IMR-90 (cell line): ENCODE data around the gene OTOG. TPM values are rescaled to one million over a fixed set of nuclear protein-coding genes. Genes with fewer than 3 reads are reported as not detected.

Source experiments
- ATAC-seq: fragments of 200-7000 bp; cut with Tn5 transposase; 2 replicates; pipeline ENCODE4 v1.9.1; 2020; ENCODE audit warnings: low read depth, mild to moderate bottlenecking, moderate library complexity
- BruUV-seq: library from RNA; stranded (reverse); fragments of 400-500 nt; replicated peaks from 2 replicates; lab custom pipeline; 2021; lab: Mats Ljungman, UMichigan
- CTCF ChIA-PET: fragments of 300-600 bp; formaldehyde crosslinking; extraction: SDS; loops from one replicate; lab custom pipeline; 2021; ENCODE audit warnings: antibody characterized with exemption; lab: Yijun Ruan, JAX
- POLR2A ChIA-PET: fragments of 300-600 bp; sonication (Branson Sonifier 250); formaldehyde crosslinking; loops from one replicate; lab custom pipeline; 2022; ENCODE audit warnings: antibody characterized with exemption; ENCODE audit not compliant: unreplicated experiment; lab: Charles Lee
- DNase-seq: peaks from one replicate; pipeline ENCODE4 v3.0.0; 2013
- H2AFZ ChIP-seq: replicated peaks from 2 replicates; pipeline ENCODE3; 2013; ENCODE audit warnings: low read length, mild to moderate bottlenecking; ENCODE audit not compliant: poor library complexity
- H2AK5ac ChIP-seq: 2 replicates; pipeline ENCODE4 v1.6.1; 2013; ENCODE audit warnings: low read depth, low read length, inconsistent platforms
- H2AK9ac ChIP-seq: replicated peaks from 2 replicates; pipeline ENCODE3; 2013; ENCODE audit warnings: mild to moderate bottlenecking, low read depth, low read length, moderate library complexity; ENCODE audit not compliant: poor library complexity
- H2BK120ac ChIP-seq: 2 replicates; pipeline ENCODE4 v1.6.1; 2013; ENCODE audit warnings: low read depth, low read length, inconsistent platforms
- H2BK15ac ChIP-seq: 3 replicates; pipeline ENCODE4 v1.6.1; 2013; ENCODE audit warnings: low read depth, low read length, inconsistent platforms
- H2BK20ac ChIP-seq: 2 replicates; pipeline ENCODE4 v1.6.1; 2013; ENCODE audit warnings: low read depth, mild to moderate bottlenecking, inconsistent platforms, low read length, moderate library complexity
- H2BK5ac ChIP-seq: 2 replicates; pipeline ENCODE4 v1.6.1; 2013; ENCODE audit warnings: mild to moderate bottlenecking, low read depth, low read length, inconsistent platforms; ENCODE audit not compliant: poor library complexity, severe bottlenecking
- H3K14ac ChIP-seq: replicated peaks from 2 replicates; pipeline ENCODE4 v1.6.1; 2013; ENCODE audit warnings: low read depth, low read length, inconsistent platforms
- H3K18ac ChIP-seq: 2 replicates; pipeline ENCODE4 v1.6.1; 2013; ENCODE audit warnings: low read depth, low read length, control low read depth
- H3K23ac ChIP-seq: 2 replicates; pipeline ENCODE4 v1.6.1; 2013; ENCODE audit warnings: low read depth, low read length, inconsistent platforms
- H3K27ac ChIP-seq: 2 replicates; pipeline ENCODE4 v1.5.1; 2013; ENCODE audit warnings: mild to moderate bottlenecking, control low read depth, low read length; ENCODE audit not compliant: insufficient read depth
- H3K27me3 ChIP-seq: 2 replicates; pipeline ENCODE4 v1.6.1; 2013; ENCODE audit warnings: low read length; ENCODE audit not compliant: control insufficient read depth, insufficient read depth
- H3K36me3 ChIP-seq: 2 replicates; pipeline ENCODE4 v1.6.1; 2013; ENCODE audit warnings: low read length, mixed read lengths; ENCODE audit not compliant: control insufficient read depth, insufficient read depth
- H3K4ac ChIP-seq: 2 replicates; pipeline ENCODE4 v1.6.1; 2013; ENCODE audit warnings: low read depth, low read length, inconsistent platforms
- H3K4me1 ChIP-seq: 2 replicates; pipeline ENCODE4 v1.6.1; 2013; ENCODE audit warnings: low read length, mixed read lengths; ENCODE audit not compliant: control insufficient read depth, insufficient read depth
- H3K4me2 ChIP-seq: 2 replicates; pipeline ENCODE4 v1.6.1; 2013; ENCODE audit warnings: low read depth, mild to moderate bottlenecking, control low read depth, low read length, moderate library complexity
- H3K4me3 ChIP-seq: 2 replicates; pipeline ENCODE4 v1.5.1; 2013; ENCODE audit warnings: low read depth, mild to moderate bottlenecking, control low read depth, low read length, moderate library complexity; ENCODE audit not compliant: insufficient read depth
- H3K56ac ChIP-seq: 2 replicates; pipeline ENCODE4 v1.6.1; 2013; ENCODE audit warnings: low read length, inconsistent platforms; ENCODE audit not compliant: insufficient read depth; ENCODE audit errors: extremely low read depth
- H3K79me1 ChIP-seq, 2 experiments: 2 replicates each; pipeline ENCODE4 v1.6.1; 2013; ENCODE audit warnings: low read length in 2 of 2, inconsistent platforms in 1 of 2, low read depth in 1 of 2
- H3K9ac ChIP-seq: 2 replicates; pipeline ENCODE4 v1.6.1; 2013; ENCODE audit warnings: low read depth, low read length, control low read depth
- H3K9me1 ChIP-seq: 2 replicates; pipeline ENCODE4 v1.6.1; 2013; ENCODE audit warnings: low read length, inconsistent platforms; ENCODE audit not compliant: insufficient read depth
- H3K9me3 ChIP-seq: 2 replicates; pipeline ENCODE4 v1.6.1; 2013; ENCODE audit warnings: low read length; ENCODE audit not compliant: control insufficient read depth, insufficient read depth
- H4K20me1 ChIP-seq: 2 replicates; pipeline ENCODE4 v1.6.1; 2013; ENCODE audit warnings: low read length, inconsistent platforms; ENCODE audit not compliant: insufficient read depth
- H4K5ac ChIP-seq: 2 replicates; pipeline ENCODE4 v1.6.1; 2013; ENCODE audit warnings: mild to moderate bottlenecking, low read depth, low read length, control low read depth
- H4K8ac ChIP-seq, 2 experiments: 2 replicates each; pipeline ENCODE4 v1.6.1; 2013; ENCODE audit warnings: low read depth in 2 of 2, low read length in 2 of 2, control low read depth in 1 of 2, inconsistent platforms in 1 of 2
- H4K91ac ChIP-seq: 2 replicates; pipeline ENCODE4 v1.6.1; 2013; ENCODE audit warnings: low read depth, low read length, inconsistent platforms; ENCODE audit not compliant: insufficient read depth
- BHLHE40 ChIP-seq: fragments of 150-350 bp; IDR thresholded peaks from 2 replicates; pipeline ENCODE4 v1.6.1; 2016; ENCODE audit warnings: mild to moderate bottlenecking, low read depth, low read length
- CEBPB ChIP-seq: IDR thresholded peaks from 2 replicates; pipeline ENCODE4 v1.6.1; 2012; ENCODE audit warnings: low read depth, low read length, improper control_type of control experiment
- CHD1 ChIP-seq: IDR thresholded peaks from 2 replicates; pipeline ENCODE4 v1.6.1; 2012; ENCODE audit warnings: low read depth, low read length, improper control_type of control experiment
- CTCF ChIP-seq: conservative IDR thresholded peaks from 2 replicates; pipeline ENCODE4 v1.5.1; 2012; ENCODE audit warnings: mild to moderate bottlenecking, low read depth, low read length, improper control_type of control experiment
- FOS ChIP-seq: fragments of 150-350 bp; IDR thresholded peaks from 2 replicates; pipeline ENCODE4 v1.6.1; 2016; ENCODE audit warnings: low read depth, low read length
- MAZ ChIP-seq: IDR thresholded peaks from 2 replicates; pipeline ENCODE4 v1.6.1; 2012; ENCODE audit warnings: low read depth, mild to moderate bottlenecking, low read length, improper control_type of control experiment, moderate library complexity, borderline replicate concordance
- RAD21 ChIP-seq: IDR thresholded peaks from 2 replicates; pipeline ENCODE4 v1.6.1; 2012; ENCODE audit warnings: low read length, improper control_type of control experiment
- RFX5 ChIP-seq: IDR thresholded peaks from 2 replicates; pipeline ENCODE4 v1.8.0; 2012; ENCODE audit warnings: low read depth, mild to moderate bottlenecking, low read length, moderate library complexity
- USF2 ChIP-seq: fragments of 150-350 bp; IDR thresholded peaks from 2 replicates; pipeline ENCODE4 v1.6.1; 2017; ENCODE audit warnings: mild to moderate bottlenecking, antibody characterized with exemption, low read length, low read depth
- WGBS, 2 experiments: methylation state at CpG; one replicate each; pipeline versions ENCODE4 v1.1.5 to v1.1.7; 2013; ENCODE audit warnings: missing lambda C conversion rate in 2 of 2; ENCODE audit not compliant: insufficient read length in 1 of 2; ENCODE audit errors: extremely low coverage in 2 of 2; 5-methylcytosine and 5-hydroxymethylcytosine counted together
- dilution Hi-C: fragments of 300-500 bp; cut with HindIII; formaldehyde crosslinking; loops from one replicate; pipeline ENCODE4 v1.14.3; 2018; ENCODE audit warnings: low sequenced_read_pairs; ENCODE audit not compliant: unreplicated experiment
- in situ Hi-C: fragments of 300-500 bp; cut with MboI; formaldehyde crosslinking; loops from 3 replicates; pipeline ENCODE4 v1.14.3; 2019; ENCODE audit warnings: low sequenced_read_pairs, inconsistent platforms, mixed read lengths
- intact Hi-C: fragments of 100-400 bp; cut with micrococcal nuclease; formaldehyde crosslinking; loops from 2 replicates; pipeline ENCODE4 v1.10.0; 2022
- polyA plus RNA-seq, 3 experiments: library from polyadenylated mRNA; depleted of rRNA; stranded (reverse); fragments of >200 nt; gene quantifications; 2 replicates each; pipeline ENCODE4 v1.2.3, GENCODE V29; 2012; ENCODE audit warnings: low replicate concordance in 1 of 3
- total RNA-seq: library from RNA; depleted of rRNA; stranded (reverse); fragments of >200 nt; gene quantifications from 2 replicates; pipeline ENCODE4 v1.2.3, GENCODE V29; 2012

OTOG gene
- total and polyA plus RNA-seq, 2 of the 4 experiments (the other 2 are of a cell fraction): not detected

- Histone ChIP-seq H4K5ac (no peak overlapping the region), H2AK9ac (no peak overlapping the region), H4K20me1 (no peaks in the 10 kb centered on the region), H2AFZ (no peak overlapping the region), H3K27me3 (peaks cover 14% of the 10 kb centered on the region), H3K4me3 (no peak overlapping the region), H3K9me3 (no peaks in the 10 kb centered on the region), H3K9ac (no peak overlapping the region), H2BK5ac (no peak overlapping the region), H3K18ac (no peak overlapping the region), H4K91ac (no peak overlapping the region), H2BK15ac (no peak overlapping the region), H3K4me1 (no peaks in the 10 kb centered on the region), H2AK5ac (no peak overlapping the region), H3K56ac (no peak overlapping the region), H3K79me1 (no peaks in the 10 kb centered on the region), H3K4me2 (no peak overlapping the region), H4K8ac (no peak overlapping the region), H3K36me3 (no peaks in the 10 kb centered on the region), H2BK20ac (no peak overlapping the region), H3K27ac (no peak overlapping the region), H3K4ac (no peak overlapping the region), H2BK120ac (no peak overlapping the region), H3K23ac (no peak overlapping the region), H3K14ac (no peak overlapping the region), H3K9me1 (no peaks in the 10 kb centered on the region)
- dilution Hi-C loops (no loop called here), intact Hi-C loops (no loop called here), in situ Hi-C loops (no loop called here)
- ChIA-PET CTCF (no interaction called here), POLR2A (no interaction called here)
- 52% methylated on average over 3 of the region's 4 CpGs; no CpG with 5 or more reads in 1 of the 2 experiments for WGBS, 2 experiments
- DNase-seq (no peak), ATAC-seq (no peak)
- TF ChIP-seq FOS (no peak), RAD21 (no peak), MAZ (no peak), CHD1 (no peak), CTCF (no peak), BHLHE40 (no peak), RFX5 (no peak), CEBPB (no peak), USF2 (no peak)
- BruUV-seq: no TSS peak
These were observed 21.5 kb upstream of the OTOG start for GRCh38 chr11:17525570-17525969.
